SU-DHL-6 (cell line): ENCODE data around the gene MND1.

ENCODE experiments used
- EZH2phosphoT487 ChIP-seq: fragments of 200-600 bp; sonication (generic), shearing (Covaris generic); conservative IDR thresholded peaks from 2 replicates; pipeline ENCODE4 v1.6.1; 2018; ENCODE audit warnings: mild to moderate bottlenecking, antibody characterized with exemption, low read length, moderate library complexity, mixed read lengths
- TF ChIP-seq, protein P1 (sequence below): fragments of 200-600 bp; sonication (generic); IDR thresholded peaks from one replicate; pipeline ENCODE4 v1.5.1; 2017; ENCODE audit warnings: antibody characterized with exemption, mild to moderate bottlenecking, low read length, moderate library complexity; ENCODE audit not compliant: insufficient read depth, poor library complexity, severe bottlenecking

DNA sequence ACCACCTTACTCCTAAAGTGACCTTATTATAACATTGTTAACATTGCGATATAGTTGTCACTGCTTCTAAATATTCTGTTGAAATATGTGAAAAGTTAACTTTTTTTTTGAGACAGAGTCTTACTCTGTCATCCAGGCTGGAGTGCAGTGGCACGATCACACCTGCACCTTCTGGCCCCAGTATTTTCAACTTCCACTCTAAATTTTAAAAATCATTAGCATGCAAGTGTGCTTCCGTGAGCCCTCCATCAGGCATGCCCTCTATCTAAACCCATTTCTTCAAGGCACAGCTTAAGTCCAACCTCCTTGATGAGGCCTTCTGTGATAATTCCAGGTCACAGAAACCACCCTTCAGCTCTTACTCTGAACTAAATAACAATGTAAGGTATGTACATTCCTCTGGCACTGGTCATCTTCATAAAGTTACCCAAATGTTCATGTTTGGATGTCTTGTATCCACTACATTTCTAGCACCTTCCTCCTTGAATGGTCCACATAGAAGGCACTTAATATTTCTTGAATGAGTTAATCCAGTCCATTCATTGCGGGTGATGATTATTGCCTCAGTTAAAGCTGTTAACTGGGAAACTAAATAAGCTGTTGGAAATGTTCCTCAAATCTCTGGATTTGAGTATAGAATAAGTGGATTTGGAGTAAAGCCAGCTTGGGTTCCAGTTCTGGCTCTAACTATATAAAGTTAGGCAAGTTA is 83.0 kb downstream of the MND1 start:
- TF ChIP-seq, protein P1, sequence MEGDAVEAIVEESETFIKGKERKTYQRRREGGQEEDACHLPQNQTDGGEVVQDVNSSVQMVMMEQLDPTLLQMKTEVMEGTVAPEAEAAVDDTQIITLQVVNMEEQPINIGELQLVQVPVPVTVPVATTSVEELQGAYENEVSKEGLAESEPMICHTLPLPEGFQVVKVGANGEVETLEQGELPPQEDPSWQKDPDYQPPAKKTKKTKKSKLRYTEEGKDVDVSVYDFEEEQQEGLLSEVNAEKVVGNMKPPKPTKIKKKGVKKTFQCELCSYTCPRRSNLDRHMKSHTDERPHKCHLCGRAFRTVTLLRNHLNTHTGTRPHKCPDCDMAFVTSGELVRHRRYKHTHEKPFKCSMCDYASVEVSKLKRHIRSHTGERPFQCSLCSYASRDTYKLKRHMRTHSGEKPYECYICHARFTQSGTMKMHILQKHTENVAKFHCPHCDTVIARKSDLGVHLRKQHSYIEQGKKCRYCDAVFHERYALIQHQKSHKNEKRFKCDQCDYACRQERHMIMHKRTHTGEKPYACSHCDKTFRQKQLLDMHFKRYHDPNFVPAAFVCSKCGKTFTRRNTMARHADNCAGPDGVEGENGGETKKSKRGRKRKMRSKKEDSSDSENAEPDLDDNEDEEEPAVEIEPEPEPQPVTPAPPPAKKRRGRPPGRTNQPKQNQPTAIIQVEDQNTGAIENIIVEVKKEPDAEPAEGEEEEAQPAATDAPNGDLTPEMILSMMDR, result no peak
- TF ChIP-seq EZH2phosphoT487, result no peak
